Measurements from ENCODE around the gene RPS6KL1.

GRCh38 chr14:74898083-74898482 is 25.0 kb downstream of the RPS6KL1 start:
- TF ChIP-seq POLR2AphosphoS5 (IDR thresholded peaks at IDR 0.05; ENCODE audit: low read depth) (no peak), CTCF (conservative IDR thresholded peaks at IDR 0.05; ENCODE audit: low read depth in 2 of 2) (no peak), EZH2 (IDR thresholded peaks at IDR 0.05; ENCODE audit: low read depth, unreplicated experiment) (no peak)
